HG03521 (cell line): Measurements from ENCODE around the gene ADAM19.

Experiments
- ATAC-seq: cut with Tn5 transposase; IDR thresholded peaks from one replicate; pipeline ENCODE4 v1.9.1; 2021; ENCODE audit warnings: mild to moderate bottlenecking, moderate library complexity; ENCODE audit not compliant: unreplicated experiment

The ADAM19 gene

GRCh38 chr5:157543825-157544622 lies 31.6 kb downstream of the ADAM19 start:
- ATAC-seq, result no peak

- no peak for ATAC-seq
Measured at GRCh38 chr5:157542282-157543000, 33.1 kb downstream of the ADAM19 start.

GRCh38 chr5:157541447-157542118 lies 34.0 kb downstream of the ADAM19 start:
- no peak for ATAC-seq

- ATAC-seq, result peak; percentile 95
Measured at GRCh38 chr5:157540707-157541446, 34.7 kb downstream of the ADAM19 start.

- ATAC-seq, result no peak
Measured at GRCh38 chr5:157540124-157540523, 35.5 kb downstream of the ADAM19 start.

GRCh38 chr5:157539503-157540022 lies 36.0 kb downstream of the ADAM19 start:
- no peak for ATAC-seq

- ATAC-seq, result no peak
Measured at GRCh38 chr5:157538311-157538710, 37.3 kb downstream of the ADAM19 start.

GRCh38 chr5:157535042-157535865 lies 40.3 kb downstream of the ADAM19 start:
- no peak for ATAC-seq

- ATAC-seq, result no peak
Measured at GRCh38 chr5:157533011-157533481, 42.5 kb downstream of the ADAM19 start.

GRCh38 chr5:157532022-157532421 lies 43.6 kb downstream of the ADAM19 start:
- ATAC-seq, result no peak

- ATAC-seq, result no peak
Measured at GRCh38 chr5:157530226-157530972, 45.2 kb downstream of the ADAM19 start.

- ATAC-seq, result no peak
Measured at GRCh38 chr5:157529002-157529401, 46.6 kb downstream of the ADAM19 start.

GRCh38 chr5:157528036-157528632 lies 47.4 kb downstream of the ADAM19 start:
- ATAC-seq, result no peak

GRCh38 chr5:157524887-157525286 lies 50.7 kb downstream of the ADAM19 start:
- no peak for ATAC-seq

- ATAC-seq, result no peak
Measured at GRCh38 chr5:157523976-157524375, 51.6 kb downstream of the ADAM19 start.

- ATAC-seq, result no peak
Measured at GRCh38 chr5:157521704-157522029, 53.9 kb downstream of the ADAM19 start.

GRCh38 chr5:157520911-157521703 lies 54.5 kb downstream of the ADAM19 start:
- no peak for ATAC-seq
